ENCODE measurements around the gene NLRP8. TPM values are rescaled to one million over a fixed set of nuclear protein-coding genes. Genes with fewer than 3 reads are reported as not detected.
"Not testable (repeated sequence)": the region's sequence is repeated elsewhere in the genome, so short reads cannot be mapped to it uniquely, and the experiment has no call there.

The NLRP8 gene
- total RNA-seq, 1 donor from 2014 or later = not detected

DNA sequence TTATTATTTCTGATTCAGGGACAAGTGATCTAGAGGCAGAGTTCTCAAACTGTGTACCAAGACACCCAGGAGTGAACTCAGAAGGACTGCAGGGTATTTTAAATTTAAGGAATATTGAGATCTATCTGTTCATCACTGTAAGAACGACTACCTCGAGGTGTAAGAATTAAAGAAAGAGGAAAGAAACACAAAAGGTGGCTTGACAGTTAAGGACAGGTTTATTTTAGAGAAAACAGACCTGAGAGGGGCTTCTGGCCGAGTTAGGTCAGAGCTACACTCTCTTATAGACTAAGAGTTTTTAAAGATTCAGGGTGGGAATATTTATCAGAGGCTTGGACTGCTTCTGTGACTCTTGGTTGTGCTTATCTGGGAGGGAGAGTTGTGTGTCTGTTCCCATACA is 26.4 kb downstream of the NLRP8 start:
- DNase-seq (ENCODE audit: low spot score) = no peak

DNA sequence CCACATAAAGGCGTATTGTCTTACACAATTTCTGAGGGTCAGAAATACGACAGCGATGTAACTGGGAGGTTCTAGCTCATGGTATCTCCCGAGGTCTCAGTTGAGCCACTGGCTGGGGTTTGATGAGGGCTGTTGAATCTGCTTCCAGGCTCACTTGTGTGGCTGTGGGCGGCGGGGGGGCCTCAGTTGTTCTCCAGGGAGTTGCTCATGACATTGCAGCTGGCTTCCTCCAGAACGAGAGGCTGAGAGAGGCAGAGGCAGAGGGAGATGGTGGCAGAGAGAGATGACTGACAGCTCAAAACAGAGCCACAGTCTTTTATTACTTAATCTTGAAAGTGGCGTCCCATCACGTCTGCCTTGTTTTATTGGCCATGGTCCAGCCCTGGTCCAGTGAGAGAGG is 32.8 kb downstream of the NLRP8 start:
- DNase-seq (ENCODE audit: low spot score) = no peak

DNA sequence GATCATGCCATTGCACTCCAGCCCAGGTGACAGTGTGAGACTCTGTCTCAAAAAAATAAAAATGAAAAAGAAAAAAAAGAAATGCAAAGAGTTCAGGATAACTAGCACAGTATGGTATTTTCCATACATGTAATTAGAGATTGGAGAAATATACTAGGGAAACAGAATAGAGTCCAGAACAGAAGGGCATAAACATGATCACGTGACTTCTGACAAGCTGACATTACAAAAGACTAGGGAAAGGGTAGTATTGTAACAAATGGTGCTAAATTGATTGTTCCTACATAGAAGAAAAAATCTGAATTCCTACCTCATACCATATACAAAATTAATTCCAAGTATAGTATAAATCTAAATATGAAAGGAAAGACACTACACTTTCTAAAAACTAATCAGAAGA is 37.6 kb downstream of the NLRP8 start:
- DNase-seq (ENCODE audit: low spot score) = no peak

DNA sequence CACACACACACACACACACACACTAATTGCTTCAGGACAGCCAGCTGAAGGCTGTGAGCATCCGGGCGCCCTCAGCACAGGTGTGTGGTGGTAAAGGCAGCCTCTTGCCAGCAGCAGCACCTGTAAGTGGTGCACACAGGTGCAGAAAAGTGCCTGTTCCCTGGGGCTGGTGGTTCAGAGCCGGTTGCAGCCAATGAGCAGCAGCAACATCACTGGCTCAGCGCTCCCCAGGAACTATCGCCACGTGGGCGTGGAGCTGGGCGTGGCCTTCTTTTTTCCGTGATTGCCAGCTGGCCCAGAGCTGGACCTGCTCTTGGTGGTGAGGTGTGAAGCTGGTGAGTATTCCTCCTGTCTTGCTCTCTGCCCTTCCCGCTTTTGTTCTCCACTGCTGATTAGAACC is 38.9 kb downstream of the NLRP8 start, which contains the start of gene NLRP5:
Gene NLRP5, plus strand, starts transcription at position 289 of the 400 bp plus-strand sequence.
- no peak for DNase-seq (ENCODE audit: low spot score)

DNA sequence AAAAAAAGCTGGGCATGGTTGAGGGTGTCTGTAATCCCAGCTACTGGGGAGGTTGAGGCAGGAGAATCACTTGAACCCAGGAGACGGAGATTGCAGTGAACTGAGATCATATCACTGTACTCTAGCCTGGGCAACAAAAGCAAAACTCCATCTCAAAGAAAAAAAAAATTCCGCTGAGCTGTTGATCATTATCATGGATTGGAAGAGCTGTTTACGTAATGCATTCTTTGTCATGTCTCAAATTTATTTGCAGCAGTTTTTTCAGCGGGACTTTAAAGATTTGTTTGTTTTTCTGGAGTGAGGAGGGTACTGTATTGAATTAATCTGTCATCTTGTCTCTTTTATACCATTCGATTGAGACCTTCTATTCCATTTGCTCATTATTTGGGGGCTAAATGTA is 43.2 kb downstream of the NLRP8 start:
- DNase-seq (ENCODE audit: low spot score) = no peak

DNA sequence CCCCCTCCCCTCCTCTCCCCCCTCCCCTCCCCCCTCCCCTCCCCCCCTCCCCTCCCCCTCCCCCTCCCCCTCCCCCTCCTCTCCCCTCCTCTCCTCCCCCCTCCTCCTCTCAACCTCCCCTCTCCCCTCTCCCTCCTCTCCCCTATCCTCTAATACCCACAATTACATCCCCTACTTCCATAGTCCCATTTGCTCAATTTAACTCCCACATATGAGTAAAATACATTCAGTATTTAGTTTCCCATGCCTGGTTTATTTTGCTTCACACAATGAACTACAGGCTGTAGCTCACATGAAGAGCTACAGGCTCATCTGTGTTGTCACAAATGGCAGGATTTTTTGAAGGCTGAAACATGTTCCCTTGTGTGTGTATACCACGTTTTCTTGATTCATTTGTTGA is 45.9 kb downstream of the NLRP8 start:
- no peak for DNase-seq (ENCODE audit: low spot score)

DNA sequence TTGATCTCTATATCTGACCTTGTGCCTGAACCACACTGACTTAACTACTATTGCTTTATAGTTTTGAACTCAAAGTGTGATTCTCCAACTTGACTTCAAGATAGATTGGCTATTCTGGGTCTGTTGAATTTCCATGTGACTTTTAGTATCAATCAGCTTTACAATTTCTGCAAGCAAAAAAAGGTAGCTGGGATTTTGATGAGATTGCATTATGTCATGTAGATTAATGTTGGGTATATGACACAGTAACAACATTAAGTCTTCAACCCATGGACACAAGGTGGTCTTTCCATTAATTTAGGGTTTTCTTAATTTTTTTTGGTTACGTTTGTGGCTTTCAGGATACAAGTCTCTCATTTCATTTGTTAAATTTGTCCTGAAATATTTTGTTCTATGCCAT is 67.1 kb downstream of the NLRP8 start:
- no peak for DNase-seq (ENCODE audit: low spot score)

DNA sequence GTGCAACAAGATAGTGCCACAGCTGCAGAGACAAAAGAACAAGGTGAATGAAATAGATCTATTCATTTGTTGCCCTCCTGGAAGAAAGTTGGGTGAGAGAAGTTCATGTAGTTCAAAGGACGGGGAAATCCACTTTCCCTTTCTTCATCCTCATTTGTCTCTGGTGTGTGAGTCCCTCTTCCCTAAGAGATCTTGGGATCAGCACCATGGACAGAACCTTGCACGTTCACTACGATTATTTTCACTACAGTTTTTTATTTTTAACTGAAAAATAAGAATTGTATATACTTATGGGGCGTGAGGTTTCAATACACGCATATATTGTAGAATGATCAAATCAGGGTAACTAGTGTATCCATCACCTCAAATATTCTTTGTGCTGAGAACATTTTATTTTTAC is 68.1 kb downstream of the NLRP8 start:
- no peak for DNase-seq (ENCODE audit: low spot score)

DNA sequence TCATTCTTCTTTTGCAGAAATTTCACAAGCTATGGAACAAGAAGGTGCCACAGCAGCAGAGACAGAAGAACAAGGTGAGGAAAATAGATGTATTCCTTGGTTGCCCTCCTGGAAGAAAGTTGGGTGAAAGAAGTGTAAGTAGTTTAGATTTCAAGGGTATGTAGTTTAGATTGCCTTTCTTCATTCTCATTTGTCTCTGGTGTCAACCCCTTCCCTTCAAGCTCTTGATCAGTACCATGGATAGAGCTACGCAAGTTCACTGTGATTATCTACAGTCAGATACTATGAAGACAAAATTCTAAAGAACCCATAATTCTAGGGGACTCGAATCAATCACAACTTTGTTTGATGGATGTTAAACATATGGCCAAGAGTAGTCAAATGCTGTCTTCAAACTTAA is 71.7 kb downstream of the NLRP8 start:
- not testable (repeated sequence) for DNase-seq (ENCODE audit: low spot score)

DNA sequence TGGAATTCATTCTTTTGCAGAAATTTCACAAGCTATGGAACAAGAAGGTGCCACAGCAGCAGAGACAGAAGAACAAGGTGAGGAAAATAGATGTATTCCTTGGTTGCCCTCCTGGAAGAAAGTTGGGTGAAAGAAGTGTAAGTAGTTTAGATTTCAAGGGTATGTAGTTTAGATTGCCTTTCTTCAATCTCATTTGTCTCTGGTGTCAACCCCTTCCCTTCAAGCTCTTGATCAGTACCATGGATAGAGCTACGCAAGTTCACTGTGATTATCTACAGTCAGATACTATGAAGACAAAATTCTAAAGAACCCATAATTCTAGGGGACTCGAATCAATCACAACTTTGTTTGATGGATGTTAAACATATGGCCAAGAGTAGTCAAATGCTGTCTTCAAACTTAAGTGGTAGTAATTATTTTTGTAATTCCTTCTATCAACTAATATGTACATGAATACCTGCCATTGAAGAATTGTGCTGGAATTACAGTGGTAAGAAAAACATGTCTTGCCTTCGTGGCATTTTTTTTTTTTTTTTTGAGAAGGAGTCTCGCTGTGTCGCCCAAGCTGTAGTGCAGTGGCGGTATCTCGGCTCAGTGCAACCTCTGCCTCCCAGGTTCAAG is 72.8 kb downstream of the NLRP8 start:
- not testable (repeated sequence) for DNase-seq (ENCODE audit: low spot score)

DNA sequence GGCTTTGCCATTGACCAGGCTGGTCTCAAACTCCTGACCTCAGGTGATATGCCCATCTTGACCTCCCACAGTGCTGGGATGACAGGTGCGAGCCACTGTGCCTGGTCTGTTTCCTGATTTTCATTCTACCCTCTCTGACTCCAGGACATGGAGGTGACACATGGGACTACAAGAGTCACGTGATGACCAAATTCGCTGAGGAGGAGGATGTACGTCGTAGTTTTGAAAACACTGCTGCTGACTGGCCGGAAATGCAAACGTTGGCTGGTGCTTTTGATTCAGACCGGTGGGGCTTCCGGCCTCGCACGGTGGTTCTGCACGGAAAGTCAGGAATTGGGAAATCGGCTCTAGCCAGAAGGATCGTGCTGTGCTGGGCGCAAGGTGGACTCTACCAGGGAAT is 79.1 kb downstream of the NLRP8 start:
- no peak for DNase-seq (ENCODE audit: low spot score)

Other genes with a start within 250 kb of the NLRP8 start
- gene NLRP9, start 209.4 kb upstream of the NLRP8 start, total RNA-seq = not detected
- gene RFPL4A, start 188.7 kb upstream of the NLRP8 start, total RNA-seq = not detected
- gene RFPL4AL1, start 178.7 kb upstream of the NLRP8 start, total RNA-seq = not detected
- gene NLRP11, start 115.8 kb upstream of the NLRP8 start, total RNA-seq = not detected
- gene NLRP4, start 111.3 kb upstream of the NLRP8 start, total RNA-seq = not detected
- not detected for gene NLRP13, start 15.5 kb upstream of the NLRP8 start, total RNA-seq
- gene NLRP5, start 38.9 kb downstream of the NLRP8 start, total RNA-seq = not detected
- gene ZNF787, start 173.5 kb downstream of the NLRP8 start, total RNA-seq = 32.4 TPM
- gene ZNF444, start 193.5 kb downstream of the NLRP8 start, total RNA-seq = 25.8 TPM
- gene GALP, start 228.2 kb downstream of the NLRP8 start, total RNA-seq = not detected
- gene ZSCAN5B, start 250.0 kb downstream of the NLRP8 start, total RNA-seq = not detected

Data from ureter (tissue), 1 donor.